IPS-18a (cell line): ENCODE results near the gene CDC20B.

ENCODE experiments used
- H3K27ac ChIP-seq: one replicate; pipeline ENCODE4 v1.5.1; 2013; ENCODE audit warnings: low read length
- H3K27me3 ChIP-seq: one replicate; pipeline ENCODE4 v1.6.1; 2013; ENCODE audit warnings: mild to moderate bottlenecking, low read length; ENCODE audit not compliant: control insufficient read depth, insufficient read depth
- H3K36me3 ChIP-seq: one replicate; pipeline ENCODE4 v1.6.1; 2013; ENCODE audit warnings: low read depth, low read length; ENCODE audit not compliant: control insufficient read depth
- H3K4me1 ChIP-seq: one replicate; pipeline ENCODE4 v1.6.1; 2013; ENCODE audit warnings: low read depth, low read length; ENCODE audit not compliant: control insufficient read depth
- H3K4me3 ChIP-seq: one replicate; pipeline ENCODE4 v1.5.1; 2013; ENCODE audit warnings: low read length
- H3K9ac ChIP-seq: one replicate; pipeline ENCODE4 v1.6.1; 2013; ENCODE audit warnings: mild to moderate bottlenecking, low read length, moderate library complexity
- H3K9me3 ChIP-seq: one replicate; pipeline ENCODE4 v1.6.1; 2013; ENCODE audit warnings: low read depth, low read length; ENCODE audit not compliant: control insufficient read depth

CDC20B gene

GRCh38 chr5:55151923-55152842 lies 20.8 kb downstream of the CDC20B start:
- Histone ChIP-seq H3K9me3 (no peaks in the 10 kb centered on the region), H3K4me1 (no peaks in the 10 kb centered on the region), H3K27ac (no peak overlapping the region), H3K9ac (no peak overlapping the region), H3K27me3 (no peaks in the 10 kb centered on the region), H3K36me3 (no peaks in the 10 kb centered on the region), H3K4me3 (no peak overlapping the region)

GRCh38 chr5:55149308-55149795 lies 23.6 kb downstream of the CDC20B start:
- H3K27ac ChIP-seq = no peak overlapping the region
- no peaks in the 10 kb centered on the region for H3K4me1 ChIP-seq
- no peak overlapping the region for H3K4me3 ChIP-seq
- no peaks in the 10 kb centered on the region for H3K9me3 ChIP-seq
- no peaks in the 10 kb centered on the region for H3K36me3 ChIP-seq
- no peaks in the 10 kb centered on the region for H3K27me3 ChIP-seq
- H3K9ac ChIP-seq = no peak overlapping the region

- Histone ChIP-seq H3K9me3 (no peaks in the 10 kb centered on the region), H3K4me1 (no peaks in the 10 kb centered on the region), H3K9ac (no peak overlapping the region), H3K27me3 (no peaks in the 10 kb centered on the region), H3K27ac (no peak overlapping the region), H3K36me3 (no peaks in the 10 kb centered on the region), H3K4me3 (no peak overlapping the region)
Measured at GRCh38 chr5:55146543-55147151, 26.3 kb downstream of the CDC20B start.

- Histone ChIP-seq H3K36me3 (no peaks in the 10 kb centered on the region), H3K4me1 (no peaks in the 10 kb centered on the region), H3K9me3 (no peaks in the 10 kb centered on the region), H3K27me3 (no peaks in the 10 kb centered on the region), H3K4me3 (no peak overlapping the region), H3K9ac (no peak overlapping the region), H3K27ac (no peak overlapping the region)
Measured at GRCh38 chr5:55146080-55146479, 26.9 kb downstream of the CDC20B start.

DNA sequence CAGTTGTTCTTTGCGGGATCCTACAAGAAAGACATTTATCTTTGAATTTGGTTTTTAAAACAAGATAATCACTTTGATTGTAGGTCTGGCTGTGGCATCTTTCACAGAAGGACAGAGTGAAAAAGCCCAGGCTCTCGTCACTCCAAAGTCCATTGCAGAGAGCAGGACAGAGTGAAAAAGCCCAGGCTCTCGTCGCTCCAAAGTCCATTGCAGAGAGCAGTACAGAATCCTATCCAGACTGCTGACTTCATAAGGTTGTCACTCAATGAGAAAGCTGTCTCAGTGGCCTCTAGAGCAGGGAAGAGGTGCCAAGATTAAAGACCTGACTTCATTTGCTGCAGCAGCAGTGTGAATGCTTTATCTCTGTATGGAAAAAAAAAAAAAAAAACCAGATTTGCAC lies 29.4 kb downstream of the CDC20B start:
- H3K4me3 ChIP-seq = no peak overlapping the region
- no peaks in the 10 kb centered on the region for H3K9me3 ChIP-seq
- no peak overlapping the region for H3K9ac ChIP-seq
- H3K4me1 ChIP-seq = no peaks in the 10 kb centered on the region
- H3K27ac ChIP-seq = no peak overlapping the region
- H3K27me3 ChIP-seq = no peaks in the 10 kb centered on the region
- H3K36me3 ChIP-seq = no peaks in the 10 kb centered on the region

DNA sequence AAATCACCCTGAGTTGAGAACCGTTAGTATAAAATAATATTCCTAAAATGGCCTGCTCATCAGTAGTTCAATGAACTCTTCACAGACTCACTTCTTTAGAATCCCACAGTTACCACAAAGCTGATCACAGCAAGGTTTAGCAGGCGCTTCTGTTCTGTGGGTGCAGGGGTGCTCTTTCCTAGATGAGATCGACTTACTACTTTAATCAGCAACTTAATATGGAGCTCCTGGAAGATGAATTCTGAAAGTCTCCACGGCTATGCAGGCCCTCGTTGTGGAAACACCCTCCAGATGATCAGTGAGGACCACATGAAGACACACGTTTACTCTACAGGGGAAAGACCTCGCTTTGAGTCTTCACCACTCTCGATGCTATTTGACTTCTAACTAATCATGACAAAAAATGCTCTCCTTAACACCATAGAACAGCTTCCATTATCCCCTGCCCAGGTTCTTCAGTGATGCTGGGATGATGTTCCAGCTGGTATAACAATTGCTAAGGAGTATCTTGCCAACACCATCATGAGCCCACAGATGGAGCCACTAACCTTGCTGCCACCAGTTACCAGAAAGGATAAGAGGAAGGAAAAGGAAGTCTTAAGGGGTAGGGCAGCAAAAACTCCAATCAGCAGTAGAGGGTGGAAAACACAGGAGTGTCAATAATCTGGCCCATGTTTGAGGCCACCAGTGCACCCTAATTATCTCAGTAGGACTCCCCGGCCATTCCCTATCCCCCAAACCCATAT lies 30.9 kb downstream of the CDC20B start:
- Histone ChIP-seq H3K36me3 (no peaks in the 10 kb centered on the region), H3K4me3 (no peak overlapping the region), H3K4me1 (no peaks in the 10 kb centered on the region), H3K27ac (no peak overlapping the region), H3K9ac (no peak overlapping the region), H3K9me3 (no peaks in the 10 kb centered on the region), H3K27me3 (no peaks in the 10 kb centered on the region)

- no peaks in the 10 kb centered on the region for H3K9me3 ChIP-seq
- no peaks in the 10 kb centered on the region for H3K27me3 ChIP-seq
- no peak overlapping the region for H3K9ac ChIP-seq
- H3K4me1 ChIP-seq = no peaks in the 10 kb centered on the region
- H3K27ac ChIP-seq = no peak overlapping the region
- H3K36me3 ChIP-seq = no peaks in the 10 kb centered on the region
- H3K4me3 ChIP-seq = no peak overlapping the region
Measured at GRCh38 chr5:55140908-55141665, 31.9 kb downstream of the CDC20B start.

GRCh38 chr5:55136521-55136920 lies 36.5 kb downstream of the CDC20B start:
- no peak overlapping the region for H3K4me3 ChIP-seq
- H3K9ac ChIP-seq = no peak overlapping the region
- no peak overlapping the region for H3K27ac ChIP-seq
- H3K36me3 ChIP-seq = no peaks in the 10 kb centered on the region
- H3K4me1 ChIP-seq = no peaks in the 10 kb centered on the region
- no peaks in the 10 kb centered on the region for H3K9me3 ChIP-seq
- H3K27me3 ChIP-seq = no peaks in the 10 kb centered on the region

DNA sequence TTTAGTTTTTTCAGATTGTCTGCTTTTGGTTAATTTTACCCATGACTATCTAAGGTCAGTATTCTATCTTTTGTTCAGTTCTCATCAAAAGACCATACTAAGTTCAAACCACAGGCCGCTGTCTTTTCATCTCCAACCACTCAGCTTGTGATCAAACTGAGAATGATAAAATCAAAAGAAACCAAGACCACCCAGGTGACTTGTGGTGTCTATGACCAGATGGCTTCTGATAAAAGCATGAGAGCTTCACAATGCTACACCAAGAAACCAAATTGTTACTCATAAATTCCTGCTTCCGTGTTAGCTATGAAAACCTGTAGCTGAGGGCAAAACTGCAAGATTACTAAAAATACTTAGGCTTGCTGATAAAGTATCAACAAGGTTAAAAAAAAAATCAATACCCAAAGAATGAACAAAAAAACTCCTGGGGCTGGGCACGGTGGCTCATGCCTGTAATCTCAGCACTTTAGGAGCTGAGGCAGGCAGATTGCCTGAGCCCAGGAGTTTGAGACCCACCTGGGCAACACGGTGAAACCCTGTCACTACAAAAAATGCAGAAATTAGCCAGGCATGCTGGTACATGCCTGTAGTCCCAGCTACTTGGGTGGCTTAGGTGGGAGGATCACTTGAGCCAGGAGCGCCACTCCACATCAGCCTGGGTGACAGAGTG lies 38.8 kb downstream of the CDC20B start:
- Histone ChIP-seq H3K4me3 (no peak overlapping the region), H3K4me1 (no peaks in the 10 kb centered on the region), H3K9me3 (peaks cover 5% of the 10 kb centered on the region), H3K9ac (no peak overlapping the region), H3K36me3 (no peaks in the 10 kb centered on the region), H3K27ac (no peak overlapping the region), H3K27me3 (no peaks in the 10 kb centered on the region)

DNA sequence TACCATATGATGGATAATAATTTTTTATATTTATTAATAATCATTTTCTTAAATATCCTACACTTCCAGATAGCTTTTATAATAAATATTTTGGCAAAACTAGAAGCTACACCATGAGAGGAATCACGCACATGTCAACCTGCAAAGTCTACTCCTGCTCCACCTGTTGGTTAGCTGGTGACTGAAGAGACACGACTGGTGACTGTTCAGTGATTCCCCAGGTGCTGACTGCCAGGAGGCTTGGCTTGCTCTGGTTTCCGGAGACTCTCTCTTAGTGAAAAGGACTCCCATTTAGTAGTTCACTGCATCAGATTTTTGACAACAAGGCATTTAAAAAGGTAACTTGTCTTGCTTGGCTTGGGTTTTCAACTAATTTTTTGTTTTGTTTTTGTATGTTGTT lies 49.6 kb downstream of the CDC20B start:
- Histone ChIP-seq H3K9ac (no peak overlapping the region), H3K4me3 (no peak overlapping the region), H3K4me1 (no peaks in the 10 kb centered on the region), H3K36me3 (no peaks in the 10 kb centered on the region), H3K27ac (no peak overlapping the region), H3K27me3 (no peaks in the 10 kb centered on the region), H3K9me3 (no peaks in the 10 kb centered on the region)
